ENCODE measurements around the gene PLCL2.

Gene PLCL2

GRCh38 chr3:17054301-17054981 is 169.7 kb downstream of the PLCL2 start:
- no peak for DNase-seq

GRCh38 chr3:17054982-17055343 is 170.2 kb downstream of the PLCL2 start:
- no peak for DNase-seq

DNA sequence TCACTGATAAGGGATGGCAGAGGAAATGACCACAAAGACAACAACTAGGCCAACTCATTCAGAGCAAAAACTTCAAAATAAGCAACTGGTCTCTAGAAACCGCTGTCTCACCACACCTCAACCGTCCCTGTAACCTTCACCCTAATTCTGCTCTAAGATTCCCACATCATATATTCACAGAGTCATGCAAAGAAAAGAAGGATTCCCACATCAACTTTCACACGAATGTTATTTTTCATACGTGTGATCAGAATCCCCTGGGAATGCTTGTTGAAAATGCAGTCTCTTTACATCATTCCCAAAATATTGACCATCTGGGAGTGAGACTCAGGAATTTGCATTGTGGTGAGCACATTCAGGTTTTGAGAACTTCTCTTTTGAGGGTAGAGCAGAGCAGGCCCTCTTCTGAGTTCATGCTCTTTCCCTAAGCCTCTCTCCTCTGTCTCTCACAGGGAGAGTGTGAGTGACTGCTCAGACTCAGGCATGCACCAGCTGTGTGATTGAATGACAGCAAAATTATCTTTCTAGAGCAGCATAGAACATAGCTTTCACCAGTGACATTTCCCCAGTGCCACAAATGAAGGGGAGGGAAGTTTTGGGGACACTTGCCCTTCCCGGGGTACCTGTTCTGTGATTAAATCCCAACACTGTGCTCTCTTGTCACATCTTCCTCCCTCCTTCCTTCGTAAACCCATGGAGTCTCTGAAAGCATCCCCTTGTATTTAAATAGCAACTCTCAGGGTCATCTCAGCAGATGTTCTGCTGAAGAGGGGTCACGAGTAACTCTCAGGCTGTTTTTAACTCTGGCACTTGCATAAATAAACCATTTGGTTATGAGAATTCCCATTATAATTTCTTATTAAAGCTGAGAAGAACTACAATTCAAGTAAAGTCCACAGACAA is 170.9 kb downstream of the PLCL2 start:
- no peak for DNase-seq

DNA sequence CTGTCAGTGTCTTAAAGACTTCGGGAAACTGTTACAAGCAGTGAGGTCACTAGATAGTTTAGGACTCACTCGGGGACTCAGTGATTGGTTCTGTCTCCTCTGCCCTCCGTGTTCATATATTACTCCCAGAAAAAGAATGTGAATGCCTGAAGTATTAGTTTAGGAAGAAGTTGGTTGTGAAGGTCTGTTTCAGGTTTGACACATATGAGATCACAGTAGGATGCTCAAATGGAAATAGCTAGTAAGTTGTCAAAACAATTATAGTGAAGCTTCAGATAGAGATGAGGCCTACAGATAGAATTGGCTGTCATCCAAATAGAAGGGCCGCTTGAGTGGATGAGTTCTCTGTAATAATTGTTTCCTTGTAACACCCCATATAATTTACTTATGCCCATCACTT is 172.6 kb downstream of the PLCL2 start:
- peak; percentile 56 for DNase-seq

- DNase-seq: no peak
Observed at GRCh38 chr3:17059989-17060550, 175.3 kb downstream of the PLCL2 start.

GRCh38 chr3:17061005-17061404 is 176.2 kb downstream of the PLCL2 start:
- DNase-seq: no peak

DNA sequence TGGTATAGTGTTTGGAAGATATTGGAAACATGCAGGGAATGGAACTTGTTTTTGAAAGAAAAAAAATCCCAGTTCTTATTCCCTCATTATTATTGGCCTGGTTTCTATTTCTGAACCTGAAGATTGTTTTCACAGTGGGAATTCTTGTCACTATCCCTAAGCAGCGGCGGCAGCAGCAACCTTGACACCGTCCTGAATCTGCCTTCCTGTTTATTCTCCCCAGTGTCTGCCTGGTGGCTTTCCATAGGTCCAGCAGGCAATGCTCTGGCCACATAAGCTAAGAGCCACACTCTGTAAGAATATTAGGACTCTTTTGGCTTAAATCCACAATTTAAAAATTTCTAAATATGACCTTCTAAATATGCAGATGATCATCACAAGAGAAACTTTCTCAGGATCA is 178.0 kb downstream of the PLCL2 start:
- DNase-seq: no peak

- no peak for DNase-seq
Observed at GRCh38 chr3:17063596-17063995, 178.8 kb downstream of the PLCL2 start.

GRCh38 chr3:17065315-17065714 is 180.6 kb downstream of the PLCL2 start:
- DNase-seq: peak; percentile 87

DNA sequence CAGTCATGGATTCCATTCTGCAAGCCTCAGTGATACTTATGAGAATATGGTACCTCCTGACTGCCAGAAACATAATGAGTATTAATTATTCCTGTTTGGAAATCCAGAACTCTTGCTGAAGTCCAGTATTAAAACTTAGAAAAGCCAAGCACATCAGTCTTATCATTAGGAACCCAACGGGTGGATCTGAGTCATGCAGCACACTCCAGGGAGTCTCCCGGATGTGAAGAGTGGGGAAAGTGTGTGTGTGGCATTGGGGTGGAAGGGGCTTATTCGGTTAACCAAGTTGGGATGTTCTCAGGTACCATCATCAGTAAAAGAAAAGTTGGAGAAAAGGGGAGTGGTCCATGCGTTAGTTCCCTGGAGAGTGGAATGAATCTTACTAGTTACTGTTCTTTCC is 181.1 kb downstream of the PLCL2 start:
- no peak for DNase-seq

DNA sequence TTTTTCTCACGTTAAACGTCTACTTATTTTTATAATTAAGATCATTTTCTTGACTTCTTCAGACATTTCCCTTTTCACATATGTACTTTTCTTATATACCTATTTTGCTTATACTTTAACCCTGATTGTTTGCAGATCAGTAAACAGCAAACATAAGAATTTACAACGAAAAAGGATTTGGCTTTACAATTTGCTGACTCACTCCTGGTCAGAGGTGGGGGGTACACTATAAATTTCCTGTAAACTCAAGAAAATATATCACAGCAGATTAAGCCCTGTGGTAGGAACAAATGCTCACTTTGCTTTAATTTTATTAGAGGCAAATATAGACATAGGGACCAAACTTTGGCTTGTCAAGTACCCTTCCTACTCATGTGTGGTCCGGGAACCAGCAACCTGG is 185.0 kb downstream of the PLCL2 start:
- no peak for DNase-seq

GRCh38 chr3:17070161-17070959 is 185.6 kb downstream of the PLCL2 start:
- peak; percentile 96 for DNase-seq

GRCh38 chr3:17074559-17074958 is 189.8 kb downstream of the PLCL2 start:
- no peak for DNase-seq

DNA sequence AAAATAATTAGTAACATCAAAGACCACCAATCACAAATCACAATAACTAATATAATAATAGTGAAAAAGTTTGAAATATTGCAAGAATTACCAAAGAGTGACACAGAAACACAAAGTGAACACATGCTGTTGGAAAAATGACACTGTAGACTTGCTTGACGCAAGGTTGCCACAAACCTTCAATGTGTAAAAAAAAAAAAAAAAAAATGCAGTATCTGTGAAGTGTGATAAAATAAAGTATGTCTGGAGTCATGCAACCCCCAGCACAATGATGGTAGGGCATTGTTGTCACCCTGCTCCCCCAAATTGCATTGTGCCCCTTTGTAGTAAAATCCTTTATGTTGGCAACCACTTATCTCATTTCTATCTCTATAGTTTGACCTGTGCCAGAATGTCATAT is 190.6 kb downstream of the PLCL2 start:
- no peak for DNase-seq

GRCh38 chr3:17075907-17076306 is 191.2 kb downstream of the PLCL2 start:
- DNase-seq: no peak

- no peak for DNase-seq
Observed at GRCh38 chr3:17076940-17077605, 192.3 kb downstream of the PLCL2 start.

DNA sequence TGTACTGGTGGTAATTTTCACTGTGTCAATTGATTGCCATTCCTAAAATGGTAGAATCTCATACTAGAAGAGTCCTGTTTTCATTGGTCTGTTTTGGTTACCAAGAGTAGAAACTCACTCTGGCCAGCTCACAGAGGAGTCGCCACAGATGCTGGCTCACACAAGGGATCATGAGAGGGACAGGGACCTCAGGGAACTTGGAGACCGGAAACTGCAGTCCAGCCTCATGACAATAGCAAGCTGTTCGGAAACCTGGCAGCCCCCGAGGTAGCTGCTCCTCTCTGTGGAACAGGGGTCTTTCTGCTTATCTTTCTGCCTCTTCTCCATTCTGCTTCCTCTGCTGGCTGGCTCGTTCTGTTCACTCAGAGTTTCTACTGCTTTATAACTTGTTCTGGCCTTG is 192.9 kb downstream of the PLCL2 start:
- DNase-seq: no peak

DNA sequence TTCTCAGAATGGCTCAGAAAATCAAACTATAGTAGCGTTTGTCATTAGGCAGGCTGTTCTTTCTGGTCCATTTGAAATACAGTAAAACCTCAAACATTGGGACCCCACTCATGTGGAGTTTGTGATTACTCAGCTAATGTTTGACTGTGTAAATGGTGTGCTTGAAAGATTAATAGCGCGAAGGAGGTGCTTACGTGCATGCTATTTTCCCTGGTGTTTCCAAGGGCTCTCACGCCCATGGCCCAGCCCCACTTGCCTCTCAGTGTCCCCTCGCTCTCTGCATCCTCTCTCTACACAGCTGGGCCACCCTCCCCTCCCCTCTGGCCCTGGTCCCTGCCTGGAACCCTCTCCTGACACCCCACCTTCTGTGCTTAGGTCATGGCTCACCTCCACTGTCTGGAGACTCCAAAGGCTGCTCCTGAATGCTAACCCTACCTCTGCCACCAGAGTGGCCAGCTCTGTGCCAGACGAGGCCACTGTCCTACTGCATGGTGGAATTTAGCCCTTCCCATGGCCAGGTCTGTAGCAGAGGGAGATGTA is 194.2 kb downstream of the PLCL2 start:
- no peak for DNase-seq

- DNase-seq: no peak
Observed at GRCh38 chr3:17079933-17080332, 195.2 kb downstream of the PLCL2 start.

DNA sequence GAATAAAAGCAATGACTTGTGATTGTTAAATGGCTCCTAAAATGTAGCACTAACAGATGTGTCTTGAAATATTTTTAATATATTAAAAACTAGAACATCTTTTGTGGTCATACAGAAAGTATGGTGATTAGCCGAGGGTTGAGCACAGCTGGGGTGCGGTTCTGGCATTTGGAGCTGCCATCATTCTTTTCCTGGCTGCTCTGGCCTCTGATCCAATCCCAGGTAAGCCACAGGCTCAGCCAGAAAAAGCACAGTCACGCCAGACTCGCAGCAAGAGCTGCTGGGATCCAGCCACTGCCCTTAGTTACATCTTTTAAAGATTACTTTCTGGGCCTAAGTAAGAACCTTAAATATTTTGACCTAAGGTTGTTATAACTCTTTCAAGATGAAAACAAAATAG is 196.8 kb downstream of the PLCL2 start:
- no peak for DNase-seq

DNA sequence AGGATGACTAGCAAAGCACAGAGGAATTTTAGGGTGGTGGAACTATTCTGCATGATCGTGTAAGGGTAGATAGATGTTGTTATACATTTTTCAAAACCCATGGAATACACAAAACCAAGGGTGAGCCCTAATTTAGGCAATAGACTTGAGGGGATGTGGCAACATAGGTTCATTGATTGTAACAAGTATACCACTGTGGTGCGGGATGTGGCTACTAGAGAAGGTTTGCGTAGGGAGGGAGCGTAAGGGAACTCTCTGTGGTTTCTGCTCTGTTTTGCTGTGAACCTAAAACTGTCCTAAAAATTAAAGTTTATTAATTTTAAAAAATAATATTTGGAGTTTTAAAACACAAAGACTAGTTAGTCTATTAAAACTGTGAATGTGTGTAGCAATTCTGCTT is 202.8 kb downstream of the PLCL2 start:
- DNase-seq: no peak

- no peak for DNase-seq
Observed at GRCh38 chr3:17088017-17088416, 203.3 kb downstream of the PLCL2 start.

Data from NCI-H2029 treated with DMSO at 0.1 percent for 48 hours (cell line).